Hepatocyte (in vitro differentiated cells): ENCODE data around the gene SNPH. TPM values are rescaled to one million over a fixed set of nuclear protein-coding genes. Genes with fewer than 3 reads are reported as not detected.
A peak's percentile ranks its signal among the peaks of the same experiment; 100 is the strongest.

Source experiments
- DNase-seq: peaks from one replicate; pipeline ENCODE4 v3.0.0-alpha.2; 2016; ENCODE audit warnings: low spot score
- H2AFZ ChIP-seq: fragments of 200-600 bp; sonication (generic); 2 replicates; pipeline ENCODE4 v1.6.0; 2016; ENCODE audit warnings: antibody characterized with exemption, mild to moderate bottlenecking
- H3K27ac ChIP-seq: fragments of 200-600 bp; sonication (generic); 2 replicates; pipeline ENCODE4 v1.5.1; 2016; ENCODE audit warnings: mild to moderate bottlenecking
- H3K27me3 ChIP-seq: fragments of 200-600 bp; sonication (generic); 2 replicates; pipeline ENCODE4 v1.6.1; 2016
- H3K36me3 ChIP-seq: fragments of 200-600 bp; sonication (generic); replicated peaks from 2 replicates; pipeline ENCODE4 v1.5.1; 2016; ENCODE audit warnings: low read depth; ENCODE audit not compliant: insufficient read depth
- H3K4me1 ChIP-seq: fragments of 200-600 bp; sonication (generic); 2 replicates; pipeline ENCODE4 v1.5.1; 2016; ENCODE audit warnings: mild to moderate bottlenecking, moderate library complexity; ENCODE audit not compliant: insufficient read depth
- H3K4me2 ChIP-seq: fragments of 200-600 bp; sonication (generic); 2 replicates; pipeline ENCODE4 v1.6.0; 2016
- H3K4me3 ChIP-seq: fragments of 200-600 bp; sonication (generic); 2 replicates; pipeline ENCODE4 v1.5.1; 2016; ENCODE audit warnings: mild to moderate bottlenecking
- H3K79me2 ChIP-seq: fragments of 200-600 bp; sonication (generic); 2 replicates; pipeline ENCODE4 v1.6.0; 2017; ENCODE audit warnings: mild to moderate bottlenecking
- H3K9me2 ChIP-seq: fragments of 200-600 bp; sonication (generic); replicated peaks from 2 replicates; pipeline ENCODE4 v1.6.0; 2017; ENCODE audit warnings: mild to moderate bottlenecking; ENCODE audit not compliant: insufficient read depth
- H3K9me3 ChIP-seq: fragments of 200-600 bp; sonication (generic); 2 replicates; pipeline ENCODE4 v1.5.1; 2016; ENCODE audit warnings: low read depth, mild to moderate bottlenecking
- H4K20me1 ChIP-seq: fragments of 200-600 bp; sonication (generic); 2 replicates; pipeline ENCODE4 v1.6.0; 2016; ENCODE audit warnings: mild to moderate bottlenecking; ENCODE audit not compliant: insufficient read depth, poor library complexity, severe bottlenecking
- EZH2 ChIP-seq: fragments of 200-600 bp; sonication (generic); IDR thresholded peaks from 2 replicates; pipeline ENCODE4 v1.6.1; 2016; ENCODE audit warnings: antibody characterized with exemption, mild to moderate bottlenecking, borderline replicate concordance
- EZH2phosphoT487 ChIP-seq: fragments of 200-600 bp; sonication (generic); IDR thresholded peaks from one replicate; pipeline ENCODE4 v1.6.1; 2018; ENCODE audit warnings: antibody characterized with exemption, mild to moderate bottlenecking, low read depth, moderate library complexity; ENCODE audit not compliant: unreplicated experiment, severe bottlenecking
- WGBS: methylation state at CpG from one replicate; pipeline ENCODE4 v1.1.6; 2016; ENCODE audit warnings: low lambda C conversion rate; ENCODE audit errors: missing lambda C conversion rate; 5-methylcytosine and 5-hydroxymethylcytosine counted together
- polyA plus RNA-seq: library from polyadenylated mRNA; unstranded; fragments of >200 nt; fragmentation: Nextera tagmentation; extraction: Ambion mirVana; gene quantifications from 2 replicates; pipeline ENCODE4 v1.2.1, GENCODE V29; 2016
- total RNA-seq: library from RNA; depleted of rRNA; stranded (reverse); fragments of >200 nt; gene quantifications from 2 replicates; pipeline ENCODE4 v1.2.3, GENCODE V29; 2014
- TF ChIP-seq, protein P1 (sequence below): fragments of 200-600 bp; sonication (generic); IDR thresholded peaks from 2 replicates; pipeline ENCODE4 v1.5.1; 2016; ENCODE audit warnings: antibody characterized with exemption, mild to moderate bottlenecking; ENCODE audit not compliant: poor library complexity

Gene SNPH
- total and polyA plus RNA-seq, 2 experiments from 2014 or later, result 2.3 to 3.7 TPM

DNA sequence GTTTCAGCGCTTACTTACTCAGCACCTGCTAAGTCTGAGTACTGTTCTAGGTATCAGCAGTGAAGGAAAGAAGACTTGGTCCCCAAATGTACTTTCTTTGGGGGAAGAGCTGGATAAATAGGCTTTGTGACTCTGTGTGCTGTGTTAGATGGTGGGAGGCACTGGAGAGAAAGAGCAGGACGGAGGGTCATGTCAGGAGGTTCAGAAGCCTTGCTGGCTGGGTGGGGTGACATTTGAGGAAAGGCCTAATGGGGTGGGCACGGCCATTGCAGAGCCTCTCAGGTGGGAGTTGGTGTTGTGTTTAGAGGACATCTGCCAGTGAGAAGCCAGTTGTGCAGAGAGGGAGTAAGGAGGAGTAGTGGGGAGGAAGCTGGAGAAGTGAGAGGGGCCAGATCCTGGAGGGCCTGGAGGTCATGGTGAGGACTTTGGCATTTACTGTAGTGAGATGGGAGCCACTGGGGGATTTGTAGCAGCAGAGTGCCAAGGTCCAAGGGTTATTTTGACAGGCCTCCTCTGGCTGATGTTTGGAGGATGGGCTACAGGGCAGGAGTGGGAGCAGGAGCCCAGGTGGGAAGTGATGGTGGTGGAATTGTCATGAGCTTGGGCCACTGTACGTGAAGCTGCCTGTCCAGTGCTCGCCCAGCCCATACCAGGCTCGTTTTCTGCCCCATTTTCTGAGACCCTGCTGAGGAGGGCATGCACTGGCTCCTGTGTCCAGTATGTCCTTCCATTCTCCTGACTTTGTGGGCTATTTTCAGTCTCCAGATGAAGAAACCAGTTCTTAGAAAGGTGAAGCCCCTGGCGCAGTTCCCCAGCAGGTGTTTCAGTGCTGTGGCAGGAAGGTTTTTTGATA lies 62.0 kb downstream of the SNPH start:
- H3K9me3 ChIP-seq, result no peaks in the 10 kb centered on the region
- peak; percentile 63 for DNase-seq
- no peaks in the 10 kb centered on the region for H3K36me3 ChIP-seq
- no peak overlapping the region for H2AFZ ChIP-seq
- peak overlapping the region; percentile 85 for H3K4me2 ChIP-seq
- no peaks in the 10 kb centered on the region for H3K9me2 ChIP-seq
- no peaks in the 10 kb centered on the region for H4K20me1 ChIP-seq
- H3K79me2 ChIP-seq, result peaks cover 73% of the 10 kb centered on the region
- no peaks in the 10 kb centered on the region for H3K27me3 ChIP-seq
- H3K27ac ChIP-seq, result peak overlapping the region; percentile 100
- TF ChIP-seq EZH2phosphoT487 (no peak), EZH2 (no peak)
- TF ChIP-seq, protein P1, sequence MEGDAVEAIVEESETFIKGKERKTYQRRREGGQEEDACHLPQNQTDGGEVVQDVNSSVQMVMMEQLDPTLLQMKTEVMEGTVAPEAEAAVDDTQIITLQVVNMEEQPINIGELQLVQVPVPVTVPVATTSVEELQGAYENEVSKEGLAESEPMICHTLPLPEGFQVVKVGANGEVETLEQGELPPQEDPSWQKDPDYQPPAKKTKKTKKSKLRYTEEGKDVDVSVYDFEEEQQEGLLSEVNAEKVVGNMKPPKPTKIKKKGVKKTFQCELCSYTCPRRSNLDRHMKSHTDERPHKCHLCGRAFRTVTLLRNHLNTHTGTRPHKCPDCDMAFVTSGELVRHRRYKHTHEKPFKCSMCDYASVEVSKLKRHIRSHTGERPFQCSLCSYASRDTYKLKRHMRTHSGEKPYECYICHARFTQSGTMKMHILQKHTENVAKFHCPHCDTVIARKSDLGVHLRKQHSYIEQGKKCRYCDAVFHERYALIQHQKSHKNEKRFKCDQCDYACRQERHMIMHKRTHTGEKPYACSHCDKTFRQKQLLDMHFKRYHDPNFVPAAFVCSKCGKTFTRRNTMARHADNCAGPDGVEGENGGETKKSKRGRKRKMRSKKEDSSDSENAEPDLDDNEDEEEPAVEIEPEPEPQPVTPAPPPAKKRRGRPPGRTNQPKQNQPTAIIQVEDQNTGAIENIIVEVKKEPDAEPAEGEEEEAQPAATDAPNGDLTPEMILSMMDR, result no peak
- peaks cover 35% of the 10 kb centered on the region for H3K4me1 ChIP-seq
- no peak overlapping the region for H3K4me3 ChIP-seq
- 88% methylated on average over 7 of the region's 7 CpGs for WGBS

DNA sequence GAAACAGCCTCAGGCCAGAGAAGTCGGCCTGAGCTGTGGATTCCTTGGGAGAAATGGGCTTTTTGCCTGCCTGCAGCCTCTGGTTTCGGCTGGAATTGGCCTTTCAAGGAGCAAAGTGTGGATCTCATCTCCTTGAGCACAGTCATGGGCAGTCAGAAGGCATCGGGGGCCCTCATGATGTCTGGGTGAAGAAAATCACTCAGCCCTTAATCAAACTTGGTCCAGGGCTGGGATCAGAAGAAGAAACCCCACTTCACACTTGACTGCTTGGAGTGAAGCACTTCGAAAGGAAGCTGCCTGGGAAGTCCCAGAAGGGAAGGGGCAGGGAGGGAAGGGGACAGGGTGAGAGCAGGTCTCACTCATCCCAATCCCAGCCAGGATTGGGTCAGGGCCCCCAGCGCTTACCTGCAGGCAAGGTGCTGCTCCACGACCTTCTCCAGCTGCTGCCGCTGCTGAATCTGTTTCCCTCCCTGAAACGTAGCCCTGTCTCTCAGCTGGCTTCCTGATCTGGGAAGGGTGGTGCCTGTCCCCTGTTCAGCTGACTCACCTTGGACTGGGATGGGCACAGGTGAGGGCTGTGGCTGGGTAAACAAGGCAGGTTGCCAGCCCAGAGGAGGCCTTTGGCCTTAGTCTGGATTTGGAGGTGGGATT lies 62.7 kb downstream of the SNPH start, which contains the start of gene SDCBP2:
TSS of gene SDCBP2 (minus strand) at position 460 of the 651 bp plus-strand sequence. CDS start 8,723 bp downstream, outside the sequence.
- Histone ChIP-seq H3K4me3 (no peak within 1 kb of the TSS), H3K4me2 (peak within 1 kb of the TSS; percentile 85), H2AFZ (no peak within 1 kb of the TSS), H3K36me3 (no peaks in the 10 kb centered on the region), H3K9me2 (no peaks in the 10 kb centered on the region), H3K4me1 (peaks cover 35% of the 10 kb centered on the region), H3K27ac (peak within 1 kb of the TSS; percentile 100), H4K20me1 (no peaks in the 10 kb centered on the region), H3K27me3 (no peaks in the 10 kb centered on the region), H3K9me3 (no peaks in the 10 kb centered on the region), H3K79me2 (peaks cover 73% of the 10 kb centered on the region)
- DNase-seq, result peak; percentile 81
- WGBS, result 72% methylated on average over 8 of the region's 8 CpGs
- TF ChIP-seq, protein P1, result no peak
- TF ChIP-seq EZH2phosphoT487, result no peak
- TF ChIP-seq EZH2, result no peak

DNA sequence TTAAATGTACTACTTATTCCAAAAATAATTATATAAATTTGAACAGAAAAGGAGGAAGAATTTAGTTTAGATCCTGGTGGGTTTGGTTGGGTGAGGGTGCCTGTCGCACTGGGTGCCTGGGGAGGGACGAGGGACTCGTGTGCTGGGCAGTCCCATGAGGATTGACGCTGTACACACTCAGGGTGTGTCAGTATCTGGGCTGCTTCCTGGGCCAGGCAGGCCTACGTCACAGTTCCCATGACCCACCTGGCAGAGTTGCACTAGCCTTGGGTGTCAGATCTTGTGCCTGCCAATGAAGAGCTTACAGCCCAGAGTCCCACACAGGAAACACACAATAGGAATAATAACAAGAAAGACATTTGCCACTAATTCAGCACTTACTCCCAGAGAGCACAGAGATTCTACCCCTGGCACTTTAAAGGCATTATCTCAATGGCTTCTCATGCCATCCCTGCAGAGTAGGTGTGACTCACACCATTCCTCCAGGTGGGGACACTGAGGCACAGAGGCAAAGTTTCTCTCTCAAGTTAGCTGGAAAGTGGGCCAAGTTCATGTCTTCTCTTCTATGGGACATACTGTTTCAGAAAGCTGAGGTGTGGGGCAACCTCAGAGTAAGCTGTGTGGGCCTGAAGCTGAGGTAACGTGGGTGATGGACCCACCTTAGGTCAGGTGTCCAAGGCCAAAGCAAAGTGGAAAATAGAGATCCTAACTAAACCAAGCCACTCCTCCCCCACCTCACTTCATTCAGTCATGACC lies 64.2 kb downstream of the SNPH start:
- Histone ChIP-seq H3K9me2 (no peaks in the 10 kb centered on the region), H3K4me3 (no peak overlapping the region), H2AFZ (no peak overlapping the region), H3K27ac (peak overlapping the region; percentile 100), H3K36me3 (no peaks in the 10 kb centered on the region), H3K9me3 (no peaks in the 10 kb centered on the region), H4K20me1 (no peaks in the 10 kb centered on the region), H3K4me2 (no peak overlapping the region), H3K4me1 (peaks cover 35% of the 10 kb centered on the region), H3K27me3 (no peaks in the 10 kb centered on the region), H3K79me2 (peaks cover 62% of the 10 kb centered on the region)
- DNase-seq, result peak; percentile 37
- TF ChIP-seq EZH2, result no peak
- TF ChIP-seq, protein P1, result no peak
- TF ChIP-seq EZH2phosphoT487, result no peak
- whole genome bisulfite sequencing, result 93% methylated on average over 6 of the region's 6 CpGs
